Ovary (tissue), 9 donors: ENCODE results near the gene TMEM143. TPM values are rescaled to one million over a fixed set of nuclear protein-coding genes. Genes with fewer than 3 reads are reported as not detected.
"Not testable (repeated sequence)": the region's sequence is repeated elsewhere in the genome, so short reads cannot be mapped to it uniquely, and the experiment has no call there.

ENCODE experiments used
- DNase-seq, 5 donors: peaks; one replicate each; pipeline ENCODE4 v3.0.0-alpha.2; 2019 to 2020
- H3K27ac ChIP-seq, 2 donors: fragments of 200-600 bp; one replicate each; pipeline versions ENCODE4 v1.5.1 to v1.8.0; 2019 to 2022
- H3K27me3 ChIP-seq: fragments of 200-600 bp; one replicate; pipeline ENCODE4 v1.8.0; 2022
- H3K36me3 ChIP-seq: fragments of 200-600 bp; sonication (generic); one replicate; pipeline ENCODE4 v1.5.1; 2019
- H3K4me1 ChIP-seq: one replicate; pipeline ENCODE4 v1.8.1; 2013; ENCODE audit warnings: mild to moderate bottlenecking, moderate library complexity; ENCODE audit not compliant: insufficient read depth
- H3K4me3 ChIP-seq: fragments of 200-600 bp; sonication (generic); one replicate; pipeline ENCODE4 v1.5.1; 2017
- H3K9me3 ChIP-seq, 2 donors: fragments of 200-600 bp in 1 of 2; sonication (generic) in 1 of 2; one replicate each; pipeline versions ENCODE4 v1.5.1 to v1.8.1; 2013 to 2019; ENCODE audit warnings: mild to moderate bottlenecking in 1 of 2, moderate library complexity in 1 of 2
- EP300 ChIP-seq: sonication (generic); formaldehyde crosslinking; IDR thresholded peaks from one replicate; pipeline ENCODE4 v1.6.1; 2017; ENCODE audit warnings: antibody characterized with exemption
- POLR2A ChIP-seq: fragments of 450-650 bp; IDR thresholded peaks from one replicate; pipeline ENCODE4 v1.6.1; 2017; ENCODE audit warnings: antibody characterized with exemption, mild to moderate bottlenecking, moderate library complexity
- WGBS, 3 donors: extraction: QIAGEN DNeasy Blood & Tissue Kit in 1 of 3; methylation state at CpG; one replicate each; pipeline versions ENCODE4 v1.1.5 to v1.1.7; 2013 to 2017; 5-methylcytosine and 5-hydroxymethylcytosine counted together
- intact Hi-C, 4 donors: fragments of 100-400 bp; cut with DNase I; formaldehyde crosslinking; loops; one replicate each; pipeline versions ENCODE4 v1.11.0 to v1.15.1; 2022 to 2023
- polyA plus RNA-seq, 2 donors: library from polyadenylated mRNA; stranded (reverse); fragments of 200-250 nt in 1 of 2; fragments of 350-450 nt in 1 of 2; fragmentation: Illumina TruSeq in 1 of 2; extraction: RNeasy Lipid Tissue Mini Kit (QIAGEN cat#74804) in 1 of 2; gene quantifications; one replicate each; pipeline ENCODE4 v1.2.3, GENCODE V29; 2013 to 2014
- total RNA-seq, 7 donors: library from RNA; depleted of rRNA in 2 of 7; stranded (reverse); fragments of >200 nt in 2 of 7; fragmentation: NEBNext Ultra II Directional in 3 of 7; extraction: Animal tissue kit (Norgen Biotek cat#: 25700) in 3 of 7; gene quantifications; one replicate each; pipeline versions ENCODE4 v1.1.0 to v1.2.4, GENCODE V29; 2016 to 2023
- TF ChIP-seq, protein P1 (sequence below), 3 donors: fragments of 450-650 bp in 2 of 3; fragments of 200-600 bp in 1 of 3; IDR thresholded peaks; one replicate each; pipeline versions ENCODE4 v1.5.1 to v1.8.0; 2016 to 2022; ENCODE audit warnings: antibody characterized with exemption in 3 of 3, mild to moderate bottlenecking in 1 of 3
- donor health status: DM: no; HTN: no; CAD: no; lungs with moderate emphysema.
- donor health status: DM: no; HTN: no; CAD: no.
- donor health status: Bipolar disorder and iron deficiency.
- donor health status: DM: yes; HTN: yes; CAD: no.
- donor health status: DM: no; HTN: no; CAD: no.
- donor health status: DM: yes; HTN: yes; CAD: no.

The TMEM143 gene
- total and polyA plus RNA-seq, 9 donors = 3.3 to 9.7 (median 6.9) TPM

DNA sequence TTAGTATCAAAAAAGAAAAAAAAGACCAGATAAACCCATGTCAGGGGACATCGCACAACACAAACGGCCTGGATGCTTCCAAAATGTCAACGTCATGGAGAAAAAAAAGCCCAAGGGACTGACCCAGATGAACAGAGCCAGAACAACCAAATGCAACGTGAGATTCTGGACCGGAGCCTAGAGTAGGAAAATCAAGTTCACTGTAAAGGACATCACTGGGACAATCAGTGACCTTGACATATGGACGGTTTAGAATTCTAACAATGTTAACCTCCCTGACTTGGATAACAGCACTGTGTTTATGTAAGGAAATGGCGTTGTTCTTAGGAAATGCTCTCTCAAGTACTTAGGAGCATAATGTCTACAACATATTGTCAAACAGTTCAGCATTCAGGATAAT, 53.5 kb downstream of the TMEM143 start:
- Histone ChIP-seq H3K4me1 (no peaks in the 10 kb centered on the region), H3K4me3 (no peak overlapping the region), H3K9me3 (no peaks in the 10 kb centered on the region), H3K27me3 (no peaks in the 10 kb centered on the region), H3K27ac (no peak overlapping the region), H3K36me3 (no peaks in the 10 kb centered on the region)
- 36 to 45% (median 43%) methylated on average over 7 of the region's 7 CpGs for WGBS, 3 donors
- intact Hi-C loops = no loop called here
- TF ChIP-seq, protein P1, sequence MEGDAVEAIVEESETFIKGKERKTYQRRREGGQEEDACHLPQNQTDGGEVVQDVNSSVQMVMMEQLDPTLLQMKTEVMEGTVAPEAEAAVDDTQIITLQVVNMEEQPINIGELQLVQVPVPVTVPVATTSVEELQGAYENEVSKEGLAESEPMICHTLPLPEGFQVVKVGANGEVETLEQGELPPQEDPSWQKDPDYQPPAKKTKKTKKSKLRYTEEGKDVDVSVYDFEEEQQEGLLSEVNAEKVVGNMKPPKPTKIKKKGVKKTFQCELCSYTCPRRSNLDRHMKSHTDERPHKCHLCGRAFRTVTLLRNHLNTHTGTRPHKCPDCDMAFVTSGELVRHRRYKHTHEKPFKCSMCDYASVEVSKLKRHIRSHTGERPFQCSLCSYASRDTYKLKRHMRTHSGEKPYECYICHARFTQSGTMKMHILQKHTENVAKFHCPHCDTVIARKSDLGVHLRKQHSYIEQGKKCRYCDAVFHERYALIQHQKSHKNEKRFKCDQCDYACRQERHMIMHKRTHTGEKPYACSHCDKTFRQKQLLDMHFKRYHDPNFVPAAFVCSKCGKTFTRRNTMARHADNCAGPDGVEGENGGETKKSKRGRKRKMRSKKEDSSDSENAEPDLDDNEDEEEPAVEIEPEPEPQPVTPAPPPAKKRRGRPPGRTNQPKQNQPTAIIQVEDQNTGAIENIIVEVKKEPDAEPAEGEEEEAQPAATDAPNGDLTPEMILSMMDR (IDR thresholded peaks at IDR 0.05) = no peak
- TF ChIP-seq EP300 (no peak), POLR2A (no peak)
- no peak for DNase-seq

DNA sequence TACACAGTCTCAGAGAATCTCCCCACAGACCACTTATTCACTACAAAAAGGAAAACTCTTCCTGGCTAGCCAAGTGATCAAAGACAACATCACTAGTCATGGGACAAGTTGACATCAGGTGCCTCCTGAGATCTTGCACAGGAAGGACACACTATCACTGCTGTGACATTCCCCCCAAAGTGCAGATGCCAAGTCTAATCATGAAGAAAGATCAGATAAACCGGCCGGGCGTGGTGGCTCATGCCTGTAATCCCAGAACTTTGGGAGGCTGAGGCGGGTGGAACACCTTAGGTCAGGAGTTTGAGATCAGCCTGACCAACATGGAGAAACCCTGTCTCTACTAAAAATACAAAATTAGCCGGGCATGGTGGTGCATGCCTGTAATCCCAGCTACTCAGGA, 54.0 kb downstream of the TMEM143 start:
- H3K4me3 ChIP-seq, H3K4me1 ChIP-seq, H3K36me3 ChIP-seq, H3K27ac ChIP-seq, H3K9me3 ChIP-seq, DNase-seq, H3K27me3 ChIP-seq: not testable (repeated sequence)
- whole genome bisulfite sequencing, 3 donors = 83 to 86% (median 84%) methylated on average over 5 of the region's 5 CpGs
- intact Hi-C loops = loop anchor here in 1 of 4 donors (10.0 kb wide), 1 partner anchor 275 kb away; no protein-coding TSS in a partner anchor

DNA sequence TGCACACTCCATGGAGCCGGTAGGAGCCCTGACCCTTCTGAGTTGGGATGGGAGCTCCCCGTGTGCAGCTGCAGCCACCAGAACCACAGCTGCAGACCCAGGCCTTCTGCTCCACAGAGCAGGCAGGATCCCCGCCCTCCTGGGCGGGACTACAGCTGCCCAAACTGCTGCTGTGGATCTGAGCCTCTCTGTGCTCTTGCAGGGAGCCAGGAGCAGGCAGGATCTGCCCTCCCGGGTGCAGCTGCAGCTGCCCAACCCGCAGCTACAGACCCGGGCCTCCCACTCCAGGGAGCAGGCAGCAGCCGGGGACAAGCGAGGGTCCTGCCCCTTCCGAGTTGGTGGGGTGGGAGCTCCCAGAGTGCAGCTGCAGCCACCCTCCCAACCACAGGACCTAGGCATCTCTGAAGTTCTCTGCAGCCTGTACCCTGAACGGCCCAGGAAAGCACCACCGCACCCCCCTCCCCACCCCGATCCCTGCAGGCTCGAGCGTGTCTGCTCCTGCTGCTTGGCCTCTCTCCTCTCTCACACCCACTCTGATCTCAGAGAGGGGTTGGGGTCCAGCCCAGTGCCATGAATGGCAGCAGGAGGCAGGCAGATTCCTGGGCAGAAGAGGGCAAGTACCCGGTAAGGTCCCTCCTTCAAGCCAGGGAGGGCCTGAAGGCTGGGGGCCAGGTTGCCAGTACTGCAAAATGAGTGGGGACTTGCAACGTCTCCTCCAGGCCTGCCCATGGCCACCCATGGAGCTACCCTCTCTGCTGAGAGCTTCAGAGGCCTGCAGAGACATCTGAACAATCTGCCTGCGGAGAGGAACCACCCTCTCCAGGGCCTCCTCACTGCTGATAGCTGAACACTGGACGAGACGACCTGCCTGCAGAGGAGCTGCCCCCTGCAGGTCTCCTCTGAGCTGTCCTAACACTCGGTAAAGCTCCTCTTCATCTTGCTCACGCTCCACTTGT, 54.8 kb downstream of the TMEM143 start:
- intact Hi-C loops = loop anchor here in 1 of 4 donors (10.0 kb wide), 1 partner anchor 276 kb away; no protein-coding TSS in a partner anchor
- TF ChIP-seq EP300 (no peak), POLR2A (no peak)
- TF ChIP-seq, protein P1 (IDR thresholded peaks at IDR 0.05) = no peak

DNA sequence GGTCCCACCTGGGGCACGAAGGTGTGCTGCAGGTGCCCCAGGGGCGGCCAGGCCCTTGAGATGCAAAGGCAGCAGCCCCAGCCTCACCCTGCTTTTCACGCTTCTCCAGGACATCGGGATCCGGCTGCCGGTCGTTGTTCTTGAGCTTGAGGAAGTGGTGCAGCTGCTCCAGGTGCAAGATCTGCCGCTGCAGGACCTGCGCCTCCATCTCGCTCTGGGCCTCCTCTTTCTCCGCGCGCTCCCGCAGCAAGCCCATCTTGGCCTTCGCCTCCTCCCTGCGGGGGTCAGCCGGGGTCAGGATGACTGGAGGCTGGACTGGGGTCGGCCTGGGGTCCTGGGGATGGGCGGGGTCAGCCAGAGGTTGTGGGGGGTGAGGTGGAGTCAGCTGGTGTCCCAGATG, 59.9 kb downstream of the TMEM143 start:
- no peak overlapping the region for H3K4me3 ChIP-seq
- TF ChIP-seq POLR2A (no peak), EP300 (no peak)
- TF ChIP-seq, protein P1 (IDR thresholded peaks at IDR 0.05) = no peak
- H3K4me1 ChIP-seq = no peaks in the 10 kb centered on the region
- no peaks in the 10 kb centered on the region for H3K9me3 ChIP-seq
- 83 to 87% (median 86%) methylated on average over 18 to 19 of the region's 19 CpGs for WGBS, 3 donors
- no peaks in the 10 kb centered on the region for H3K36me3 ChIP-seq
- DNase-seq = no peak
- H3K27ac ChIP-seq = no peak overlapping the region
- no peaks in the 10 kb centered on the region for H3K27me3 ChIP-seq
- intact Hi-C loops = loop anchor here in 1 of 4 donors (10.0 kb wide), 1 partner anchor 281 kb away; no protein-coding TSS in a partner anchor

More for the DNA sequence above, 54.8 kb downstream of the TMEM143 start:
- Histone ChIP-seq H3K9me3 (no peaks in the 10 kb centered on the region), H3K4me1 (no peaks in the 10 kb centered on the region), H3K4me3 (no peak overlapping the region), H3K36me3 (no peaks in the 10 kb centered on the region), H3K27ac (no peak overlapping the region), H3K27me3 (no peaks in the 10 kb centered on the region)
- no peak for DNase-seq
- WGBS, 3 donors = 44 to 59% (median 47%) methylated on average over 22 of the region's 22 CpGs

DNA sequence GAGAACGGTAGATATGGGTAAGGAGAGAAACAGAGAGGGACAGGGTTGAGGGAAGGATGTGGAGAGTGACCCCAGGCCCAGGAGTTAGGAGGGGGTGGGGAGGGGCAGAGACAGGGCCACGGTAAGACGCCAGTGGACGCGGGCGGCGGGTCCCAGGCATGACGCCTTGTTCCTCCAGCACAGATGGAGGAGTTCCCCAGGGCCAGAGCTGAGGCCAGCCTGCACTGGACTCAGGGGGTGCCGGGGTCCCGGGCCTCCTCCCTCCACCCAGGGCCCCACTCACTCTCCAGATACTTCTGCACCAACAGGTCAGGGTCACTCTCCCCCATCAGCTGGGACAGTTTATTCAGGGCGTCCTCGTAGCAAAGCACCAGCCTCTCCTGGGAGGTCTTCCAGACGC, 60.4 kb downstream of the TMEM143 start:
- DNase-seq = no peak
- intact Hi-C loops = loop anchor here in 1 of 4 donors (10.0 kb wide), 1 partner anchor 281 kb away; no protein-coding TSS in a partner anchor
- Histone ChIP-seq H3K27me3 (no peaks in the 10 kb centered on the region), H3K4me3 (no peak overlapping the region), H3K9me3 (no peaks in the 10 kb centered on the region), H3K36me3 (no peaks in the 10 kb centered on the region), H3K27ac (no peak overlapping the region), H3K4me1 (no peaks in the 10 kb centered on the region)
- 80 to 84% (median 82%) methylated on average over 13 of the region's 13 CpGs for WGBS, 3 donors
- TF ChIP-seq, protein P1 (IDR thresholded peaks at IDR 0.05) = no peak
- TF ChIP-seq POLR2A (no peak), EP300 (no peak)
